ENCODE measurements around the gene WDR33.
"Not testable (repeated sequence)": the region's sequence is repeated elsewhere in the genome, so short reads cannot be mapped to it uniquely, and the experiment has no call there.

WDR33 gene

GRCh38 chr2:127807678-127808353 is 3.2 kb downstream of the WDR33 start:
- DNase-seq, result no peak

GRCh38 chr2:127806860-127807259 is 4.1 kb downstream of the WDR33 start:
- DNase-seq, result not testable (repeated sequence)

- DNase-seq, result no peak
Measured at GRCh38 chr2:127805491-127805890, 5.5 kb downstream of the WDR33 start.

GRCh38 chr2:127799926-127800325 is 11.0 kb downstream of the WDR33 start:
- no peak for DNase-seq

- DNase-seq, result no peak
Measured at GRCh38 chr2:127796389-127796788, 14.6 kb downstream of the WDR33 start.

GRCh38 chr2:127794901-127795300 is 16.1 kb downstream of the WDR33 start:
- not testable (repeated sequence) for DNase-seq

GRCh38 chr2:127792805-127793204 is 18.2 kb downstream of the WDR33 start:
- no peak for DNase-seq

GRCh38 chr2:127790694-127791529 is 20.1 kb downstream of the WDR33 start:
- DNase-seq, result no peak

GRCh38 chr2:127786048-127786809 is 24.7 kb downstream of the WDR33 start:
- no peak for DNase-seq

- no peak for DNase-seq
Measured at GRCh38 chr2:127784965-127785518, 25.9 kb downstream of the WDR33 start.

GRCh38 chr2:127783101-127783500 is 27.9 kb downstream of the WDR33 start:
- no peak for DNase-seq

- DNase-seq, result no peak
Measured at GRCh38 chr2:127778850-127779249, 32.1 kb downstream of the WDR33 start.

GRCh38 chr2:127778447-127778846 is 32.5 kb downstream of the WDR33 start:
- no peak for DNase-seq

- DNase-seq, result no peak
Measured at GRCh38 chr2:127776122-127776780, 34.7 kb downstream of the WDR33 start.

- DNase-seq, result no peak
Measured at GRCh38 chr2:127771756-127772155, 39.2 kb downstream of the WDR33 start.

- no peak for DNase-seq
Measured at GRCh38 chr2:127770973-127771735, 39.8 kb downstream of the WDR33 start.

GRCh38 chr2:127770534-127770933 is 40.4 kb downstream of the WDR33 start:
- not testable (repeated sequence) for DNase-seq

GRCh38 chr2:127769587-127769986 is 41.4 kb downstream of the WDR33 start:
- DNase-seq, result no peak

- DNase-seq, result no peak
Measured at GRCh38 chr2:127768775-127769479, 42.0 kb downstream of the WDR33 start.

- DNase-seq, result no peak
Measured at GRCh38 chr2:127763776-127764175, 47.2 kb downstream of the WDR33 start.

- no peak for DNase-seq
Measured at GRCh38 chr2:127762846-127763245, 48.1 kb downstream of the WDR33 start.

All from eye (tissue), 1 donor.